HEK293T (cell line): ENCODE measurements around the gene IFRD2.

Source experiments
- BHLHE40 ChIP-seq: fragments of 450-650 bp; IDR thresholded peaks from 2 replicates; pipeline ENCODE4 v1.6.1; 2016; ENCODE audit warnings: mild to moderate bottlenecking, moderate library complexity, borderline replicate concordance
- CTBP1 ChIP-seq: fragments of 450-650 bp; IDR thresholded peaks from 2 replicates; pipeline ENCODE4 v1.6.1; 2016; ENCODE audit warnings: borderline replicate concordance
- ELF4 ChIP-seq: fragments of 450-650 bp; IDR thresholded peaks from 2 replicates; pipeline ENCODE4 v1.6.1; 2017; ENCODE audit warnings: antibody characterized with exemption
- FOXA1 ChIP-seq: fragments of 450-650 bp; IDR thresholded peaks from 2 replicates; pipeline ENCODE4 v1.6.1; 2016; ENCODE audit warnings: mild to moderate bottlenecking
- FOXK2 ChIP-seq: fragments of 450-650 bp; IDR thresholded peaks from 2 replicates; pipeline ENCODE4 v1.6.1; 2016; ENCODE audit warnings: mild to moderate bottlenecking
- FOXM1 ChIP-seq: fragments of 450-650 bp; IDR thresholded peaks from 2 replicates; pipeline ENCODE4 v1.6.1; 2017; ENCODE audit warnings: mild to moderate bottlenecking, borderline replicate concordance
- SP1 ChIP-seq: fragments of 450-650 bp; IDR thresholded peaks from 2 replicates; pipeline ENCODE4 v1.6.1; 2017
- TARDBP ChIP-seq: fragments of 450-650 bp; IDR thresholded peaks from 2 replicates; pipeline ENCODE4 v1.6.1; 2016
- ZNF384 ChIP-seq: fragments of 450-650 bp; IDR thresholded peaks from 2 replicates; pipeline ENCODE4 v1.6.1; 2016
- TF ChIP-seq, protein P1 (sequence below): fragments of 450-650 bp; IDR thresholded peaks from 2 replicates; pipeline ENCODE4 v1.6.1; 2016

DNA sequence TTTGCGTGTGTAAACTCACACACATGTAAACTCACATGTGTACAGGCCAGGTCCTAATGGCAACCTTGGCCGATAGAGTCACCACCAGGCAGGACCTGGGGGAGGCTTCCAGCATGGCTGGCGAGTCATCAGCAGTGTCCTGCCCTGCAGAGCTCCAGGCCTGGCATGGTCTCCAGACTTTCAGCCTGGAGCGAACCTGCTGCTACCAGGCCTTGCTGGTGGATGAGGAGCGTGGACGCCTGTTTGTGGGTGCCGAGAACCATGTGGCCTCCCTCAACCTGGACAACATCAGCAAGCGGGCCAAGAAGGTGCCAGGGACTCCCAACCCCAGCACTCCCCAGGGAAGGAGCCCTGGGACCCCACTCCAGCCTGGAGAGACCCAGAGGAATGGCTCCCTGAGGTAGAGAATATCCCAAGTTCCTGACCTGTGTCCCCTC lies 22.2 kb downstream of the IFRD2 start:
- TF ChIP-seq SP1 (no peak), ELF4 (no peak), ZNF384 (no peak), FOXK2 (no peak), FOXA1 (no peak), BHLHE40 (no peak), CTBP1 (no peak), FOXM1 (no peak), TARDBP (no peak)
- TF ChIP-seq, protein P1, sequence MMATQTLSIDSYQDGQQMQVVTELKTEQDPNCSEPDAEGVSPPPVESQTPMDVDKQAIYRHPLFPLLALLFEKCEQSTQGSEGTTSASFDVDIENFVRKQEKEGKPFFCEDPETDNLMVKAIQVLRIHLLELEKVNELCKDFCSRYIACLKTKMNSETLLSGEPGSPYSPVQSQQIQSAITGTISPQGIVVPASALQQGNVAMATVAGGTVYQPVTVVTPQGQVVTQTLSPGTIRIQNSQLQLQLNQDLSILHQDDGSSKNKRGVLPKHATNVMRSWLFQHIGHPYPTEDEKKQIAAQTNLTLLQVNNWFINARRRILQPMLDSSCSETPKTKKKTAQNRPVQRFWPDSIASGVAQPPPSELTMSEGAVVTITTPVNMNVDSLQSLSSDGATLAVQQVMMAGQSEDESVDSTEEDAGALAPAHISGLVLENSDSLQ, result no peak
